Stimulated activated naive CD8-positive, alpha-beta T cell treated with anti-CD3 and anti-CD28 coated beads, Interleukin-15, Interleukin-2, amounts not matched to agents 100 ng/mL and 50 ng/mL, for 24 hours (primary cell): ENCODE results near the gene SNRPD3.
"Not testable (repeated sequence)": the region's sequence is repeated elsewhere in the genome, so short reads cannot be mapped to it uniquely, and the experiment has no call there.

Source experiments
- H3K27ac Mint-ChIP-seq: one replicate; pipeline ENCODE4 v1.8.0; 2021; ENCODE audit warnings: mild to moderate bottlenecking, mixed read lengths
- H3K27me3 Mint-ChIP-seq: one replicate; pipeline ENCODE4 v1.8.0; 2021; ENCODE audit warnings: mixed read lengths
- H3K36me3 Mint-ChIP-seq: one replicate; pipeline ENCODE4 v1.8.0; 2021; ENCODE audit warnings: low read depth, mixed read lengths
- H3K4me1 Mint-ChIP-seq: one replicate; pipeline ENCODE4 v1.8.0; 2021; ENCODE audit warnings: low read depth, mixed read lengths
- H3K4me3 Mint-ChIP-seq: one replicate; pipeline ENCODE4 v1.8.0; 2021; ENCODE audit warnings: mild to moderate bottlenecking, mixed read lengths
- H3K9me3 Mint-ChIP-seq: one replicate; pipeline ENCODE4 v1.8.0; 2021; ENCODE audit warnings: mixed read lengths

SNRPD3 gene

DNA sequence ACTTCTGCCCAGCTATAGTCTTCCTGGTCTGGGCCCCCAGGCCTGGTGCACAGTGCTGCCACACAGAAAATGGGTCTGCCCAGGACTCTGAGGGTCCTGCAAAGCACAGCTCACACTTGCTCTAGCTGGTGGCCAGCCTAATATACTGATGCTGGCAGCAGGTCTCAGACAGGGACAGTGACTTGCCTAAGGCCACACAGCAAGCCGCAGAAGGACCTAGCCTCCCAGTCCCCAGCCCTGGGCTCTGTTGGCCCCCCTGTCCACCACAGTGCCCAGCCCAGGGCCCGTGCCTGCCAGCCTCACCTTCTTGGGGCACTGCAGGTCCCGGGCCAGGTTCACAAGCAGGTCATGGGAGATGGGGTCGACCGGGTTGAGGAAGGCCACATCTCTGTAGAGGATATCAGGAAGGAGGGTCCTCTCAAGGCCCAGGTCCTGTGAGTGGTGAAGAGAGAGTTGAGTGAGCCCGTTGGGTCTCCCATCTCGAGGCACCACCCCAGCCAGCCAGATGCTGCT lies 33.8 kb downstream of the SNRPD3 start:
- Mint-ChIP-seq H3K4me1 (peaks cover 3% of the 10 kb centered on the region), H3K4me3 (no peak overlapping the region), H3K27ac (no peak overlapping the region), H3K27me3 (peaks cover 4% of the 10 kb centered on the region), H3K9me3 (no peaks in the 10 kb centered on the region), H3K36me3 (no peaks in the 10 kb centered on the region)

DNA sequence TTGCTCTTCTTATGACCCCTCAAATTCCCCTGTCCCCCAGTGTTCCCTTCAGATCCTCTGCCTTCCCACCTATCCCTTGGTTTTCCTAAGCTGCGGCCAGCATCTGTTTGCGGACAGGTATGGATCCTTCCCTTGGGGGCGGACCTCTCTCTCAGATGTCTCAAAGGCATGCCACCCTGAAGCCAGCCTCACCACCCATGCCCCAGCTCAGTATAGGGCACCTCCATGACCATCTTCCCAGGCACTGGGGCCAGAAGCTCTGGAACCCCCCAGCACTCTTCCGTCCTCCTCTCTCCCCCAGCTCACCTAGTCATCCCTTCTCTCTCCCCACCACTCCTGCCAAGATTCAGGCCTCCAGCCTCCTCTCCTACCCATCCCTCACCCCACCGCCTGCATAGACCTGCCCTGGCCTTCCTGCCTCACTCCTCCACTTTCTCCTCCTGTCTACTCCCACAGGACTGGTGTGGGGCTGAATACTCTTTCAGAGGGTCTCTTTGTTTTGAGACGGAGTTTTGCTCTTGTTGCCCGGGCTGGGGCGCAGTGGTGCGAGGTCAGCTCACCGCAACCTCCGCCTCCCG lies 34.9 kb downstream of the SNRPD3 start:
- Mint-ChIP-seq H3K9me3 (no peaks in the 10 kb centered on the region), H3K27me3 (peaks cover 4% of the 10 kb centered on the region), H3K4me3 (no peak overlapping the region), H3K4me1 (peaks cover 3% of the 10 kb centered on the region), H3K36me3 (no peaks in the 10 kb centered on the region), H3K27ac (no peak overlapping the region)

DNA sequence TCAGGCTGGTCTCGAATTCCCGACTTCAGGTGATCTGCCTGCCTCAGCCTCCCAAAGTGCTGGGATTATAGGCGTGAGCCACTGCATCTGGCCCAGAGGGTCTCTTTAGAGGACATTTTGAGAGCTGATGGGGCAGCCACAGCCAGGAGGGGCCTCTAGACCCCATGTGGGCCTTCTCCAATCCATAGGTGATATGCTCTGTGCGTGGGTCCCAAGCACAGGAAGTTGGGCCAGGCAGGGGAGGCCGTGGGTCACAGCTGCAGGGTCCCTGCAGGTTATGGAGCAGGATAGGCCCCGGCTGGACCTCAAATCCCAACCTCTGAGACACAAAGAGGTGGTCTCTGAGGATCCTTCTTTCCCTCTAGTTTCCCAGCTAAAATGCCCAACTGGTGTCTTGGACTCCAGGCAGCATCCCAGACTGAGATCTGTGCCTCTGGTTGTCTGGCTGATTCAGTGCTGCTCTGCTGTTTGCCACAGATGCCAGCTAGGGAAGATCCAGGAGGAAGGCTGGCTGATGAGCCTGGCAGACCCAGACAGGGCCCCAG lies 35.6 kb downstream of the SNRPD3 start:
- Mint-ChIP-seq H3K4me1 (peaks cover 3% of the 10 kb centered on the region), H3K4me3 (no peak overlapping the region), H3K27ac (no peak overlapping the region), H3K36me3 (no peaks in the 10 kb centered on the region), H3K9me3 (no peaks in the 10 kb centered on the region), H3K27me3 (peaks cover 4% of the 10 kb centered on the region)

DNA sequence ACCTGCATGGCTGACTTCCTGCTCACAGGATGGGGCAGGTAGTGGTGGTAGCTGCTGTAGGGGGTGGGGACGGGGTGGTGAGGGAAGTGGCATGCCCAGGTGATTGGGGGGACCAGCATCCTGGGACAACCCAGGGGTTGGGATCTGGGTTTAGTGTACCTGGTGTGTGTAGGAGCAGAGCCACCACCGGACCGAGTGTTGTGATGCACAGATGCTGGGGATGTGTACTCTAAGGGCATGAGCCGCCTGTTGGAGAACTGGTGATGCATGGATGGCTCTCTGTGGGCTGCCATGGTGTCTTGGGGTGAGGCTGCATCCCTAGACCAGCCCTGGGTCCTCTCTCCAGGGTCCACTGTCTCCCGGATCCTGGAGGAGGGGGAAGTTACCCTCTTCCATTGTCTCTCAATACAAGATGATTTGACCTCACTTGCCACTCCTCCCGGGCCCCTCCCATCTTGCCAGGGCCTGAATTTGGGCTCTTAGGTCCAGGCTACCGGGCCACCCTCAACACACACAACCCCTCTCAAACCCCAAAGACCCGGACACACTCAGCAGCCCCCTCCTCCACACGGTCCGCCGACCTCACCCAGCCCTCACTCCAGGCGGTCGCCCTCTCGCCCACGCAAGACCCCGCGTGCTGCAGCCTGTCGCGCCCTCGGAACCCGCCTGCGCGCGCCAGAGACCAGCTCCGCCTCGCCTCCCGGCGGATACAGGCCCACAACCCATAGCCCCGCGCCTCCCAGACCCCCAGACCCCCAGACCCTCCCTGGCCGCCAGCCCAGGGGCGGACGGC lies 36.5 kb downstream of the SNRPD3 start:
- Mint-ChIP-seq H3K27ac (no peak overlapping the region), H3K4me1 (peaks cover 3% of the 10 kb centered on the region), H3K4me3 (peak overlapping the region; percentile 77), H3K36me3 (no peaks in the 10 kb centered on the region), H3K9me3 (no peaks in the 10 kb centered on the region), H3K27me3 (peaks cover 4% of the 10 kb centered on the region)

DNA sequence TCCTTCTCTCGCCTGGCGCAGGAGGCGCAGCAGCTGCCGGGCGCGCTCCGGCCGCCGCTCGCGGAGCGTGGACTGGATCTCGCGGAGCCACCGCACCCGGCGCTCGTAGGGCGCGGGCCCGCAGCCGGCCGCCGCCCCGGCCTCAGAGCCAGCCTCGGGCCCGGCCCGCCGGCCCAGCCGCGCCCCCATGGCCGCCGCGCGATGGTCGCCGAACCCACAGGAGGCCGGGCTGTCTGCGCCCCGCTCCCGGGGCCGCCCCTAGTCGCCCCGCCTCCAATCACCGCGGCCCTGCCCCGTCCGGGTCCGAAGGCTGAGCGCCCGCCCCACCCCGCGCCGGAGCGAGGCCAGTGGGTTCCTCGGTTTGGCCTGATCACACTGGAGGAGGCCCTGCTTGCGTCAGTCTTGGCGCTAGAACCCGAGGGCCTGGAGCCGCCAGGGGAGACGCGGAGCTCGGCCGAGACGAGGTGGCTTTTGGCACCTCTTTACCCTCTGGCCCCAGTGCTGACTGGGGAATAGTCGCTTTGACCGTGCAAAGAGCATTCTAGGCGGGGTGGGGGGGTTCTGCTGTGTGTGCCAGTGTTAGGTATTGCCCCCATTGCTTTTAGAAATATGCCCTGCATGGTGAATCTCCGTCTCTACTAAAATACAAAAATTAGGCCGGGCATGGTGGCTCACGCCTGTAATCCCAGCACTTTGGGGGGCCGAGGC lies 37.2 kb downstream of the SNRPD3 start, which contains the start of gene LRRC75B:
Gene LRRC75B, minus strand, starts transcription at position 223 of the 708 bp plus-strand sequence. Its CDS starts 34 bp downstream, at position 189.
- H3K4me1 Mint-ChIP-seq: peaks cover 3% of the 10 kb centered on the region
- no peak within 1 kb of the TSS for H3K27ac Mint-ChIP-seq
- peak within 1 kb of the TSS; percentile 77 for H3K4me3 Mint-ChIP-seq
- H3K27me3 Mint-ChIP-seq: peaks cover 4% of the 10 kb centered on the region
- no peaks in the 10 kb centered on the region for H3K9me3 Mint-ChIP-seq
- H3K36me3 Mint-ChIP-seq: no peaks in the 10 kb centered on the region

DNA sequence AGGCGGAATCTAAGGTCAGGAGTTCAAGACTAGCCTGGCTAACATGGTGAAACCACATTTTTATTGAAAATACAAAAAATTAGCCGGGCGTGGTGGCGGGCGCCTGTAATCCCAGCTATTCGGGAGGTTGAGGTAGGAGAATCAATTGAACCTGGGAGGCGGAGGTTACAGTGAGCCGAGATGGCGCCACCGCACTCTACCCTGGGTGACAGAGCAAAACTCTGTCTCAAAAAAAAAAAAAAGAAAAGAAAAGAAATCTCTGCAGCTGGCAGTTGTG lies 37.7 kb downstream of the SNRPD3 start:
- not testable (repeated sequence) for H3K4me1 Mint-ChIP-seq, H3K27me3 Mint-ChIP-seq, H3K36me3 Mint-ChIP-seq, H3K9me3 Mint-ChIP-seq, H3K27ac Mint-ChIP-seq
- H3K4me3 Mint-ChIP-seq: peak overlapping the region; percentile 51

DNA sequence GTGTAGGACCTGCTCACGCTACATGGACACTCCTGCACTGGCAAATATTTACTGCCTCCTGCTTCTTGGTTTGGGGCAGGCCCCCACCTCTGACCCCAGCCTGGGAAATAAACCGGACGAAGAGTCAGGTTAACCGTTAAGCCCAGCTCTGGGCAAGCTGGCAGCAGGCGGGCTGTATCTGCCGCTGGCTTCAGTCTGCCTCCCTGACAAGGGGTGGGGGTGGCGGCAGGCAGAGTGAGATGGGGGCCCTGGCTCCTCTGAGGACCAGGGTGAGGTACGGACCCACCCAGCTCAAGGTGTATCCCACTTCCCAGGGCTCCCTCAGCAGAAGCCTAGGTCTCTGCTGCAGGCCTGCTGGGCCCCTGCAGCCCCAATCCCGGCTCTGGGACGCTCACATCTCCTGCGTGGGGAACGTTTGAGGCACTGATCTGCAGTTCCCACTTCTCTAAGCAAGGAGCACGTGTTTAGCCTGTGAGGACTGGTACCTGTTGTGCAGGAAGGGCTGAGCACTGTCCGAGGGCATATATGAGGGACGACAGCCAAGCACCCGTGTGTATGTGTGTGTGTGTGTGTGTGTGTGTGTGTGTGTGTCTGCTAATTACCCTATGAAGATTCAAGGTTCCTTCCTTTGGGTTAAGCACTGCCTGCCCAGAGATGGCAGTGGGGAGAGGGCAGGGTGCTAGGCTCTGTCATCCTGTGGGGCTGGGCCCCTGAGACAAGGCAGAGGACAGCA lies 38.2 kb downstream of the SNRPD3 start:
- Mint-ChIP-seq H3K9me3 (no peaks in the 10 kb centered on the region), H3K4me3 (no peak overlapping the region), H3K36me3 (no peaks in the 10 kb centered on the region), H3K27ac (no peak overlapping the region), H3K4me1 (peaks cover 3% of the 10 kb centered on the region), H3K27me3 (peaks cover 4% of the 10 kb centered on the region)

DNA sequence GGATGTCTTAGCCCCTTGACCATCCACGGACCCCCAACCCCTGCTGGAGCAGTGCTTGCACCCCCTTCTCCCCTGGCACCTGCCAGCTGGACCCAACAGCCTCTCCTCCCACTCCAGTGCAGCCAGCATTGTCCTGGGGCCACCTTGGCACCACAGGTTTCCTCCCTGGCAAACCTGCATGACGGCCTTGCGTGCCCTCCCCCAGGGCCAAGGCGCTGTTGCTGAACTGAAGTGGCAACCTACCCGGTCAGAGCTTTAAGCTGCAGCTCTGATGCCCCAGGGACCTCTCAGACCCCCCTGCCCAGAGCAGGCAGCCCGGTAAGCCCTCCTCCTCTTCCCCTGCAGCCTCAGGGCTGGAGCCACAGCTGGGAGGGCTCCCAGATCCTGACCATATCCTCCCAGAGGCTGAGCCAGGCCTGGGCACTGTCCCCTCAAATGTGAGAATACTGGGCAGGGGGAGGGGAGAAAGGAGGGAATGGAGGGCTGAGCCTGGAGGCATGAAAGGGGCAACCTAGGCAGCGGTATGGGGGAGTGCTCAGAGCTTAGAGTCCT lies 38.8 kb downstream of the SNRPD3 start:
- H3K4me1 Mint-ChIP-seq: peaks cover 3% of the 10 kb centered on the region
- peaks cover 4% of the 10 kb centered on the region for H3K27me3 Mint-ChIP-seq
- H3K9me3 Mint-ChIP-seq: no peaks in the 10 kb centered on the region
- H3K27ac Mint-ChIP-seq: no peak overlapping the region
- no peak overlapping the region for H3K4me3 Mint-ChIP-seq
- no peaks in the 10 kb centered on the region for H3K36me3 Mint-ChIP-seq

DNA sequence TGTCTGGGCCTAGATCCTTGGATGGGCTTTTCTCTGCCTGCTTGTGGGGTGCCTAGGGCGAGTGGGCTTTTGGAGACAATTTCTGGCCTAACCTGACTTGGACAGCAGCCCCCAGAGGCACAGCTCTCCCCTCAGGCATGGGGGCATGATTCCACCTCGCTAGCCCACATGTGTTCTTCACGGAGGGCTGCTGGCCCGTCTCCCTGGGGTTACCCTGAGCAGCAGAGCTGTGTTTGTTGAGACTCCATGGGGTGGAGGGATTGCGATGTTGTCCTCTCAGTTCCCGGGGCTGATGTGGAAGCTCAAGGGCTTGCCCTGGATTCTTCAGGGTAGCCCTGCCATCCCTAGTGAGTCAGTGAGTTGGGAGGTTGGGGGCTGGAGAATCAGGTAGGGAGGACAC lies 39.4 kb downstream of the SNRPD3 start:
- Mint-ChIP-seq H3K4me3 (no peak overlapping the region), H3K27me3 (peaks cover 4% of the 10 kb centered on the region), H3K4me1 (peaks cover 3% of the 10 kb centered on the region), H3K36me3 (no peaks in the 10 kb centered on the region), H3K27ac (no peak overlapping the region), H3K9me3 (no peaks in the 10 kb centered on the region)

DNA sequence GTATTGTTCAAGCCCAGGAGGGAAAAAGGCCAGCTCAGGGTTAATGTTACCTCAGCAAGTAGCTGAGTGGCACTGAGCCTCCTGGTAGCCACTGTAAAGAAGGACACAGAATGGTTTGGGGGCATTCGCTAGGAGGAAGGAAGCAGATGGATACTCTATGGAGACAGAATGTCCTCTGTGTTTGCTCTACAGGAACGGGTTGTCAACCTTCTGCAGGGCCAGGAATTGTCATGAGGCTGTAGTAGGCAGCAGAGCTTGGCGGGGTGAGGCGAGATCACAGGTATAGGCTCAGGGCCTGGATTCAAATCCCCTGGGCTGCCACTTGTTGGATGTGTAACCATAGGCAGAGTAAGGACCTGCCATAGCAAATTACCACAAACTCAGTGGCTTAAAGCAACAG lies 40.1 kb downstream of the SNRPD3 start:
- Mint-ChIP-seq H3K9me3 (no peaks in the 10 kb centered on the region), H3K4me1 (peaks cover 3% of the 10 kb centered on the region), H3K27me3 (peaks cover 4% of the 10 kb centered on the region), H3K36me3 (no peaks in the 10 kb centered on the region), H3K27ac (no peak overlapping the region), H3K4me3 (no peak overlapping the region)

DNA sequence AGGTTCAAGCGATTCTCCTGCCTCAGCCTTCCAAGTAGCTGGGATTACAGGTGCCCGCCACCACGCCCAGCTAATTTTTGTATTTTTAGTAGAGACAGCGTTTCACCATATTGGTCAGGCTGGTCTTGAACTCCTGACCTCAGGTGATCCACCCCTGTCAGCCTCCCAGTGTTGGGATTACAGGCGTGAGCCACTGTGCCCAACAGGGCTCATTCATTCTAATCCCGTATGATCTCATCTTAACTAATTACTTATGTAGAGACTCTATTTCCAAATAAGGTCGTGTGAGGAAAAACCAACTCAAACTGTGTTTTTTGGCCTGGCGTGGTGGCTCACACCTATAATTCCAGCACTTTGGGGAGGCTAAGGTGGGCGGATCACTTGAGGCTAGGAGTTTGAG lies 41.3 kb downstream of the SNRPD3 start:
- H3K27me3 Mint-ChIP-seq, H3K36me3 Mint-ChIP-seq, H3K9me3 Mint-ChIP-seq, H3K4me1 Mint-ChIP-seq, H3K27ac Mint-ChIP-seq, H3K4me3 Mint-ChIP-seq: not testable (repeated sequence)

DNA sequence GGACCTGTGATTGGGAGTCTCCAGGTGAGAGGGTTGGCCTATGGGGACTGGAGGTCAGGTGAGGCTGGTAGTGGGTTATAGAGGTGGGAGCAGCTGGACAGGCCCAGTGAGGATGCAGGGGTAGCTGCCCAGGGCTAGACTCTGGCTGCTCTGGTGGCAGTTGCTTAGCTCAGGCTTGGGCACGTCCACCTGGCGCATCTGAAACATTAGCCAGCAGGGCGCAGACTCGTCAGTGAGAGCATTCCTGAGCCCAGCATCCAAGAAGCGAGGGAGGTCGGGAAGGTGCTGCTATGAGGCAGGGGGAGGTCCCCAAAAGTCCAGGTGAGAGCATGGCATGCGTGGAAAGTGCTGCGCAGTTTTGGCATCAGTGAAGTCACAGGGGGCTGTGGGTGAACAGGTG lies 43.7 kb downstream of the SNRPD3 start:
- H3K4me1 Mint-ChIP-seq: peaks cover 15% of the 10 kb centered on the region
- H3K4me3 Mint-ChIP-seq: no peak overlapping the region
- H3K36me3 Mint-ChIP-seq: no peaks in the 10 kb centered on the region

DNA sequence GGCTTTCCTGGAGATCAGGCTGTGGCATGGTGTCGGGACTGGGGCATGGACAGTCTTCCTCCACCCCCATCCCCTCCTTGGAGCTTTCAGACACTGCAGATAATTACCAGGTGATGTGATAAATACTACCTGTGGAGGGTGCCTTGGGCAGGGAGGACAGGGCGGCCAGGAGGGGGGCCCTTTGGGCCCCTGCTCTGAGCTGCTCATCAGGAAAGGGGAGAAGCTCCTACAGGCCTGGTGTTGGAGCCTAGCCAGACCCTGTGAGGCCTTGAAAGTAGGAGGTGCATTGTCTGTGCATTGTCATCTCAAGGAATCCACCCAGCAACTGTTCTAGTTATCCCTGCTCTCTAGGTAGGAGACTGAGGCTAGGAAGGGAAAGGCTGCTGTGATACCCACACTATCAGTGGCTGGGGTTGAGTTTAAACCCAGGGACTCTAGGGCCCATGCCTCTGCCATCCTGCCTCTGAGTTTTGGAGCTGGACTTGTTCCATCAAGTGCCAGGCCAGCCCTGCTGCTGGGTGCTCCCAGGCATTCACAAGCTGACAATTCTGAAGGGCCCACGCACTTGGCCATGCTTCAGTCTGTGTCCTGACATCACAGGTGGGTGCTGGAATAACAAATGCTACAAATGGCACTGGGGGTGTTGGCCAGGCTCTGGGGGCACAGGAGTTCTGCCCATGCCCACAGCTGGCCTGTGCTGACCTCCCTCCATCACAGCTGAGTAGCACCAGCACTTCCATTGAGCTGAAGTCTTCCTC lies 44.3 kb downstream of the SNRPD3 start:
- not testable (repeated sequence) for H3K36me3 Mint-ChIP-seq, H3K27me3 Mint-ChIP-seq, H3K27ac Mint-ChIP-seq, H3K9me3 Mint-ChIP-seq, H3K4me3 Mint-ChIP-seq
- peaks cover 15% of the 10 kb centered on the region for H3K4me1 Mint-ChIP-seq

More for the DNA sequence above, 43.7 kb downstream of the SNRPD3 start:
- Mint-ChIP-seq H3K9me3 (no peaks in the 10 kb centered on the region), H3K27me3 (no peaks in the 10 kb centered on the region), H3K27ac (no peak overlapping the region)
